Small intestine (tissue), 7 donors: ENCODE data around the gene SDR9C7. TPM values are rescaled to one million over a fixed set of nuclear protein-coding genes. Genes with fewer than 3 reads are reported as not detected.

Experiments used
- DNase-seq, 2 donors: peaks; one replicate each; pipeline versions ENCODE4 v3.0.0 to v3.0.0-alpha.2; 2013
- FAIRE-seq: peaks from 2 replicates; lab custom pipeline; 2012; peaks lifted over from hg19 to GRCh38; lab: Jason Lieb, UNC
- H3K27ac ChIP-seq, 3 donors: one replicate each; pipeline ENCODE4 v1.5.1; 2013; ENCODE audit warnings: low read length in 2 of 3, mild to moderate bottlenecking in 2 of 3, control low read depth in 1 of 3, inconsistent platforms in 1 of 3, low read depth in 1 of 3, moderate library complexity in 1 of 3
- H3K27me3 ChIP-seq, 3 donors: one replicate each; pipeline ENCODE4 v1.6.1; 2013; ENCODE audit warnings: low read length in 3 of 3, inconsistent platforms in 1 of 3; ENCODE audit not compliant: control insufficient read depth in 3 of 3, insufficient read depth in 3 of 3
- H3K36me3 ChIP-seq, 3 donors: one replicate each; pipeline ENCODE4 v1.6.1; 2013; ENCODE audit warnings: low read length in 3 of 3, inconsistent platforms in 1 of 3, low read depth in 1 of 3, mild to moderate bottlenecking in 1 of 3, moderate library complexity in 1 of 3; ENCODE audit not compliant: control insufficient read depth in 3 of 3, insufficient read depth in 2 of 3
- H3K4me1 ChIP-seq, 3 donors: one replicate each; pipeline ENCODE4 v1.6.1; 2013; ENCODE audit warnings: low read length in 2 of 3, inconsistent platforms in 1 of 3, low read depth in 1 of 3, mild to moderate bottlenecking in 1 of 3, moderate library complexity in 1 of 3; ENCODE audit not compliant: control insufficient read depth in 3 of 3, insufficient read depth in 2 of 3
- H3K4me3 ChIP-seq, 3 donors: one replicate each; pipeline ENCODE4 v1.5.1; 2013; ENCODE audit warnings: low read length in 3 of 3, control low read depth in 1 of 3, inconsistent platforms in 1 of 3, low read depth in 1 of 3, mild to moderate bottlenecking in 1 of 3, moderate library complexity in 1 of 3
- H3K9me3 ChIP-seq, 2 donors: one replicate each; pipeline ENCODE4 v1.6.1; 2013; ENCODE audit warnings: low read depth in 1 of 2, low read length in 1 of 2; ENCODE audit not compliant: control insufficient read depth in 2 of 2, insufficient read depth in 1 of 2
- WGBS, 3 donors: extraction: QIAGEN DNeasy Blood & Tissue Kit; methylation state at CpG; one replicate each; pipeline ENCODE4 v1.1.7; 2013; 5-methylcytosine and 5-hydroxymethylcytosine counted together
- polyA plus RNA-seq, 4 donors: library from polyadenylated mRNA; stranded (reverse) in 3 of 4; unstranded in 1 of 4; fragments of 200-250 nt in 3 of 4; fragments of 120-200 nt in 1 of 4; gene quantifications; one replicate each; pipeline versions ENCODE4 v1.2.1 to v1.2.3, GENCODE V29; 2013
- donor health status: healthy with polysubstance abuse.
- donor health status: control.
- donor health status: control.
- donor health status: Bipolar disorder and iron deficiency.
- donor health status: healthy.

The SDR9C7 gene
- polyA plus RNA-seq, 4 donors = not detected

GRCh38 chr12:56955631-56956256 lies 21.5 kb upstream of the SDR9C7 start:
- H3K36me3 ChIP-seq = no peaks in the 10 kb centered on the region
- no peak overlapping the region for H3K4me3 ChIP-seq
- peaks cover 1 to 16% of the 10 kb centered on the region in 2 donors for H3K9me3 ChIP-seq
- H3K27ac ChIP-seq = no peak overlapping the region
- no peak for FAIRE-seq
- H3K4me1 ChIP-seq = peaks cover 0 to 6% (median 4%) of the 10 kb centered on the region in 3 donors
- WGBS, 3 donors = 63 to 73% (median 73%) methylated on average over 2 of the region's 2 CpGs
- DNase-seq = no peak
- H3K27me3 ChIP-seq = no peaks in the 10 kb centered on the region

DNA sequence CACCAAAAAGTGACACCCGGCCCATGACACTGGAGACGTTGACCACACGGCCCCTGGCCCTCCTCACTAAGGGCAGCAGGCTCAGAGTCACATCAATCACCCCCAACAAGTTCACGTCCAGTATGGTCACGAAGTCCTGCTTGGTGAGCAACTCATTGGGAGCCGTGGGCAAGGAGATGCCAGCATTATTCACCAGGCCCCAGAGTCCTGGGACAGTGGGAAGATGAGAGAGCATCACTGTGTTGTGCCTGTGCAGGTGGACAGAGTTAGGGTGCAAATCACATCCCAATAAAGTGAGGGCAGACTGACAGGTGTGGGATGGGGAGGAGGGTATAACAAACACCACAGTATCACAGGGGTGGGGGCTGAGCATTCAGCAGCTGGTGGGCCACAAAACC lies 20.7 kb upstream of the SDR9C7 start:
- no peaks in the 10 kb centered on the region for H3K36me3 ChIP-seq
- peaks cover 1 to 16% of the 10 kb centered on the region in 2 donors for H3K9me3 ChIP-seq
- DNase-seq (no peak), FAIRE-seq (no peak)
- H3K4me1 ChIP-seq = peaks cover 0 to 6% (median 4%) of the 10 kb centered on the region in 3 donors
- no peak overlapping the region for H3K4me3 ChIP-seq
- 79 to 84% (median 81%) methylated on average over 6 of the region's 6 CpGs for WGBS, 3 donors
- H3K27me3 ChIP-seq = no peaks in the 10 kb centered on the region
- no peak overlapping the region for H3K27ac ChIP-seq

DNA sequence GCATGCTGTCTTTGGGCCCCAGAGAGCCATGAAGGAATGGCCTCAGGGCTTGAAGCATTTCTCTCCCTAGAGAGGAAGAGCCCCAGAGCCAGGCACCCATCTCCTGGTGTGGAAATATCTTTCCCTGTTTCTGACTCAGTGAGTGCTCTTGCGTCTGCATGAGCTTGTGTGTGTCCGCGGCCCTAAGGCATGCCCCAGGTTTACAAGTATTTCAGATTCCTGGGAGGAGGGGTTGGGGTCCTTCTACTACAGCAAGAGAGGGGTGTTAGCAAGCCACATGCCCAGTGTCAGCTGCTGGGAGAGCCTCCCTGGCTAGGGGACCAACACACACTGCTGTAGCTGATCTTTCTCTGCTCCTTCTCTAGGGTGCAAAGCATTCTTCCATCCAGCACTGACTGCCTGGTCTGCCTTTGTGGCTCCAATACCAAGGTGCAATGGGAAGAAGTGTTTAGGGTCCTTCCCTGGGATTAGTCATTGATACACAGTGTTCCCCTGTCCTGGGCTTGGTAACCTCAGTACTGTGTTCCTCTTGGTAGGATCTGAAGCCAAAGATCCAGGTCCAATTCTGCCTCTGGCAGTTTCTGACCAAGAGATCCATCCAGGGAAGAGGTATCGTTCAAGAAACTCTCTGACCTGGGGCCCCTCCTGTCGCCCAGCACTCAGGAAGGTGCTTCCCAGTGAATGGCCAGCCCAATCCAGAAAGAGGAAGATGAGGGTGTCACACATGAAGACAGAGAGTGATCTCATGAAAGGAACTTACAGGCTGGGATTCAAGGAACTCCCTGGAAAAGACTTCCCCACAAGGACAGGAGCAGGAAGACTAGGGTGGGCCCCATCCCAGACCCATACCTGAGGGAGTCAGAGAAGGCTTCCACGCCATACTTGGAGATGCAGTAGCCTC lies 20.1 kb upstream of the SDR9C7 start:
- Histone ChIP-seq H3K4me1 (peaks cover 0 to 6% (median 4%) of the 10 kb centered on the region in 3 donors), H3K27me3 (no peaks in the 10 kb centered on the region), H3K27ac (no peak overlapping the region), H3K9me3 (peaks cover 1 to 16% of the 10 kb centered on the region in 2 donors), H3K36me3 (no peaks in the 10 kb centered on the region), H3K4me3 (no peak overlapping the region)
- no peak for DNase-seq
- 87 to 92% (median 88%) methylated on average over 6 of the region's 6 CpGs for WGBS, 3 donors
- no peak for FAIRE-seq

GRCh38 chr12:56953314-56953713 lies 19.1 kb upstream of the SDR9C7 start:
- no peak for FAIRE-seq
- WGBS, 3 donors = 6 to 20% (median 14%) methylated on average over 1 of the region's 1 CpG

DNA sequence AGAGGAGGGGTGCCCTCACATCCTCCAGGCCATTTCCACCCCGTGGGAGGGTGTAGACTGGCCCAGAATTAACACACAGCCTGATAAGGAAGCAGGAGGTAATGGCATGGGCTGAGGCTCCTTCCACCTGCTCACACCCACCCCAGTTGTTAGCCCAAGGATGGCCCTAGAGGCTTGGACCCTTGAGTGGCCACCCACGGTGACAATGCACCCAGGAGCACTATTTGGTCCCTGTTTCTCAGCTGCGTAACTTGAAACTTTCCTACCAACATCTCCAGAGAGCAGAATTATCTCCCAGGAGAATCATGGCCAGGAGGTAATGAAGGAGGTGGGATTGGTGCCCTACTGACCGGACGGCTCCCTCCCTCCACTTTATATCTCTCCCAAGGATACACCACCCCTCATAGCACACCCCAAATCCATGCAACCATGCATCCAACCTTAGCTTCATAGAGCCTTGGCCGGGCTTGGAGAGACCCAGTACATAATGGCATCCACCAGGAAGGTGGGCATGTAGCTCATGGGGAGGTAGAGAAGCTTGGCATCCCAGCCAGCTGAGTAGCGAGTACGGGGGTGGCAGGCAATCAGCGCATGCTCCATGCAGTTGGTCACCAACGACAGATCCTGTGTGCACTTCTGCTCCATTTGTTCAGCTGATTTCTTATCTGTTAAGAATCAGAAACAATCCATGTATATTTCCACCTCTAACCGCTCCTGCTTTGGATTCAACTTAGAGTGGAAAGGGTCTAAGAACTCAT lies 17.6 kb upstream of the SDR9C7 start:
- Histone ChIP-seq H3K4me1 (no peaks in the 10 kb centered on the region), H3K4me3 (no peak overlapping the region), H3K27ac (no peak overlapping the region), H3K36me3 (no peaks in the 10 kb centered on the region), H3K27me3 (no peaks in the 10 kb centered on the region), H3K9me3 (no peaks in the 10 kb centered on the region)
- no peak for DNase-seq
- FAIRE-seq = no peak
- 78 to 86% (median 83%) methylated on average over 11 of the region's 11 CpGs for WGBS, 3 donors

More at GRCh38 chr12:56953314-56953713, 19.1 kb upstream of the SDR9C7 start:
- peaks cover 0 to 9% of the 10 kb centered on the region in 2 donors for H3K9me3 ChIP-seq
- no peak for DNase-seq
- H3K36me3 ChIP-seq = no peaks in the 10 kb centered on the region
- H3K27ac ChIP-seq = no peak overlapping the region
- H3K4me1 ChIP-seq = peaks cover 0 to 6% (median 4%) of the 10 kb centered on the region in 3 donors
- no peak overlapping the region for H3K4me3 ChIP-seq
- H3K27me3 ChIP-seq = no peaks in the 10 kb centered on the region

GRCh38 chr12:56948881-56949280 lies 14.7 kb upstream of the SDR9C7 start:
- H3K27me3 ChIP-seq = no peaks in the 10 kb centered on the region
- H3K4me1 ChIP-seq = no peaks in the 10 kb centered on the region
- H3K36me3 ChIP-seq = no peaks in the 10 kb centered on the region
- H3K4me3 ChIP-seq = no peak overlapping the region
- H3K27ac ChIP-seq = no peak overlapping the region
- FAIRE-seq = no peak
- 93 to 99% (median 95%) methylated on average over 2 of the region's 2 CpGs for WGBS, 3 donors
- no peak for DNase-seq
- no peaks in the 10 kb centered on the region for H3K9me3 ChIP-seq

GRCh38 chr12:56948457-56948777 lies 14.2 kb upstream of the SDR9C7 start:
- H3K27me3 ChIP-seq = no peaks in the 10 kb centered on the region
- H3K27ac ChIP-seq = no peak overlapping the region
- FAIRE-seq = no peak
- no peaks in the 10 kb centered on the region for H3K9me3 ChIP-seq
- no peaks in the 10 kb centered on the region for H3K4me1 ChIP-seq
- no peak overlapping the region for H3K4me3 ChIP-seq
- no peaks in the 10 kb centered on the region for H3K36me3 ChIP-seq
- DNase-seq = no peak

- no peaks in the 10 kb centered on the region for H3K36me3 ChIP-seq
- H3K27ac ChIP-seq = no peak overlapping the region
- H3K4me1 ChIP-seq = no peaks in the 10 kb centered on the region
- H3K4me3 ChIP-seq = no peak overlapping the region
- WGBS, 3 donors = 71 to 83% (median 77%) methylated on average over 6 of the region's 6 CpGs
- FAIRE-seq (no peak), DNase-seq (no peak)
- H3K27me3 ChIP-seq = no peaks in the 10 kb centered on the region
- no peaks in the 10 kb centered on the region for H3K9me3 ChIP-seq
Measured at GRCh38 chr12:56947633-56948456, 13.6 kb upstream of the SDR9C7 start.
